Activated B cell treated with CpG ODN at 0.5 μM for 24 hours (primary cell): ENCODE data around the gene FGFRL1. TPM values are rescaled to one million over a fixed set of nuclear protein-coding genes. Genes with fewer than 3 reads are reported as not detected.

Source experiments
- ATAC-seq: fragments of 200-7000 bp; cut with Tn5 transposase; one replicate; pipeline ENCODE4 v1.10.0; 2021; ENCODE audit warnings: low read depth, mild to moderate bottlenecking, moderate library complexity
- CTCF ChIA-PET: fragments of 350-600 bp; sonication (Branson Sonifier 250); formaldehyde crosslinking; loops from one replicate; lab custom pipeline; 2021; ENCODE audit warnings: antibody characterized with exemption; lab: Charles Lee
- POLR2A ChIA-PET: fragments of 350-600 bp; sonication (Branson Sonifier 250); formaldehyde crosslinking; loops from one replicate; lab custom pipeline; 2021; ENCODE audit warnings: antibody characterized with exemption; lab: Charles Lee
- DNase-seq: peaks from one replicate; pipeline ENCODE4 v3.0.0; 2022
- H3K27ac Mint-ChIP-seq: one replicate; pipeline ENCODE4 v1.8.0; 2020; ENCODE audit warnings: mixed read lengths
- H3K27me3 Mint-ChIP-seq: one replicate; pipeline ENCODE4 v1.8.0; 2021; ENCODE audit warnings: mixed read lengths
- H3K36me3 Mint-ChIP-seq: one replicate; pipeline ENCODE4 v1.8.0; 2021; ENCODE audit warnings: low read depth, mixed read lengths
- H3K4me1 Mint-ChIP-seq: one replicate; pipeline ENCODE4 v1.8.0; 2021; ENCODE audit warnings: mixed read lengths
- H3K4me3 Mint-ChIP-seq: one replicate; pipeline ENCODE4 v1.8.0; 2020; ENCODE audit warnings: mild to moderate bottlenecking, mixed read lengths
- H3K9me3 Mint-ChIP-seq: one replicate; pipeline ENCODE4 v1.8.0; 2020; ENCODE audit warnings: mixed read lengths
- CTCF ChIP-seq: fragments of 200-600 bp; IDR thresholded peaks from one replicate; pipeline ENCODE4 v1.8.0; 2022; ENCODE audit warnings: antibody characterized with exemption, mild to moderate bottlenecking
- intact Hi-C: fragments of 100-400 bp; cut with micrococcal nuclease; formaldehyde crosslinking; loops from one replicate; pipeline ENCODE4 v1.15.1; 2024
- total RNA-seq: library from RNA; stranded (reverse); gene quantifications from 2 replicates; pipeline ENCODE4 v1.2.3, GENCODE V29; 2022

FGFRL1 gene
- total RNA-seq, 1 donor from 2014 or later, result 5.6 TPM

- DNase-seq (no peak), ATAC-seq (no peak)
- H3K27me3 Mint-ChIP-seq, result no peaks in the 10 kb centered on the region
- no peak for TF ChIP-seq CTCF
- CTCF ChIA-PET, result no interaction called here
- peaks cover 4% of the 10 kb centered on the region for H3K36me3 Mint-ChIP-seq
- H3K9me3 Mint-ChIP-seq, result no peaks in the 10 kb centered on the region
- no peak overlapping the region for H3K4me3 Mint-ChIP-seq
- no peak overlapping the region for H3K27ac Mint-ChIP-seq
- POLR2A ChIA-PET, result interaction anchor here (1.0 kb wide), 1 partner anchor 26 kb away, joined by 3 read pairs; no protein-coding TSS in a partner anchor
- intact Hi-C loops, result no loop called here
- peaks cover 13% of the 10 kb centered on the region for H3K4me1 Mint-ChIP-seq
Measured at GRCh38 chr4:968221-968620, 43.2 kb upstream of the FGFRL1 start.

DNA sequence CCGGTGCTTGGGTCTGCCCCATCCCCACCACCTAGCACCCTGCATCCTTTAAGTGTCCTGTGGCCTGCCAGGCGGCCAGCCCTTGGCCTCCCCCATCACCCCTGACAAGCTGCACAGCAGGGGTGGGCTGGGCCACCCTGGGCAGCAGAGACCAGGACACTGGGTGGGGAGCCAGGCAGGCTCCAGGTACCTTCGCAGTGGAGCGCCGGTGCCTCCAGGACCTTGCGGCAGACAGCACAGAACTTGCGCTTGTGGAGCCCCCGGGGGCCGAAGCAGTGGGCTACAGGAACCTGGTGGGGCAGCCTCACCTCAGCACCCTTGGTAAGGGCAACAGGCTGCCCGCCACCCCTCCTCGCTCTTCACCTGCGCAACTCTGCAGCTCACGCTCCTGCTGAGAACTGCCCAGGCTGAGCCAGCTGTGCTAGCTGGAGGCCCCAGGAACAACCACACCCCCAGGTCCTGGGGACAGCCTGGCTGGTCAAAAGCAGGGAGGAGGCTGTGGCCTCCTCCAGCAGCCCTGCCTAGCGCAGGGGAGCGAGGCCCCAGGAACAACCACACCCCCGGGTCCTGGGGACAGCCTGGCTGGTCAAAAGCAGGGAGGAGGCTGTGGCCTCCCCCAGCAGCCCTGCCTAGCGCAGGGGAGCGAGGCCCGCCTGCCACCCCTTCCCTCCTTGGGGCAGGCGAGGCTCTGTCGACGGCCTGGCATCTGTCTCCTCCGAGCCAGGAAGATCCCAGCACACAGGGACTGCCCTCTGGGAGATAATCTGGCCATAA lies 42.6 kb upstream of the FGFRL1 start:
- CTCF ChIA-PET, result no interaction called here
- H3K36me3 Mint-ChIP-seq, result peaks cover 4% of the 10 kb centered on the region
- H3K27me3 Mint-ChIP-seq, result no peaks in the 10 kb centered on the region
- no peak for DNase-seq
- no peak overlapping the region for H3K4me3 Mint-ChIP-seq
- peaks cover 13% of the 10 kb centered on the region for H3K4me1 Mint-ChIP-seq
- no peak for ATAC-seq
- no peak for TF ChIP-seq CTCF
- POLR2A ChIA-PET, result interaction anchor here (1.0 kb wide), 1 partner anchor 26 kb away, joined by 3 read pairs; no protein-coding TSS in a partner anchor
- no peaks in the 10 kb centered on the region for H3K9me3 Mint-ChIP-seq
- H3K27ac Mint-ChIP-seq, result no peak overlapping the region
- intact Hi-C loops, result no loop called here

DNA sequence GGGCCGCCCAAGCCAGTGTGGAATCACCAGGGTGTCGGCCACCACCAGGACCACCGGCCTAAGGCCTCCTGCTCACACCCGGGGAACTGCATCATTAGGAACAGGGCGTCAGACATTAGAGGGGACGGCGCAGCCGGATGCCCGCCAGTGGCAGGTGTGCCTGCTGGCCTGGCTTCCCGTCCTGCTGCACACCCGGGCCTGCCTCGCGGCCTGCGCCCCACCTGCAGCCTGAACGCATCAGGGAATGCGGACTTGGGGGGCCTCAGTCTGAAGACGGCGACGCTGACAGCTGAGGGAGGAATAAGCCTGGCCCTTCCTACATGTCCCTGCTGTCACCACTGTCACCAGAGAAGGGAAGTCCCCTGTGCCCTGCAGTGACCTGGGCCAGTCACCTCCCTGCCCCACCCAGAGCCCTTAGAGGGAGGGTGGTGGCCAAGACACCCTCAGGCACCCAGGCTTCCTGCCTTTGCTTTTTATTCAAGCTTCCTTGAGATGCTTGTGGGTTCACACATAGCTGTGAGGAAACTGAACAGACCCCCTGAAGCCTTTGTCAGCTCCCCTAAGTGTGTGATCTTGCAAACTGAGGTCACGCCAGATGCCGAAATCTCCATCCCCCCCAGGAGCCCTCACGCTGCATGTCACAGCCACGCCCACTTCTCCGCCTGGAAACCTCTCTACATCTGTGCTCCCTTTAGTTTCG lies 41.2 kb upstream of the FGFRL1 start:
- no peak for DNase-seq
- Mint-ChIP-seq H3K4me3 (peak overlapping the region; percentile 11), H3K27me3 (no peaks in the 10 kb centered on the region), H3K27ac (no peak overlapping the region), H3K36me3 (peaks cover 4% of the 10 kb centered on the region), H3K9me3 (no peaks in the 10 kb centered on the region), H3K4me1 (peaks cover 13% of the 10 kb centered on the region)
- intact Hi-C loops, result no loop called here
- TF ChIP-seq CTCF, result no peak
- ATAC-seq, result no peak
- ChIA-PET POLR2A (interaction anchor here (0.6 kb wide), 1 partner anchor 46 kb away, joined by 6 read pairs; no protein-coding TSS in a partner anchor), CTCF (no interaction called here)

GRCh38 chr4:970854-971520 lies 40.4 kb upstream of the FGFRL1 start:
- Mint-ChIP-seq H3K4me1 (peaks cover 13% of the 10 kb centered on the region), H3K4me3 (peak overlapping the region; percentile 38), H3K27ac (no peak overlapping the region), H3K27me3 (no peaks in the 10 kb centered on the region), H3K9me3 (no peaks in the 10 kb centered on the region), H3K36me3 (peaks cover 3% of the 10 kb centered on the region)
- ATAC-seq, result no peak
- intact Hi-C loops, result no loop called here
- POLR2A ChIA-PET, result interaction anchor here (0.6 kb wide), 1 partner anchor 476 kb away, joined by 5 read pairs; no protein-coding TSS in a partner anchor
- no peak for TF ChIP-seq CTCF
- CTCF ChIA-PET, result no interaction called here
- no peak for DNase-seq
